Neural crest cell (in vitro differentiated cells): ENCODE measurements around the gene BIRC2. TPM values are rescaled to one million over a fixed set of nuclear protein-coding genes. Genes with fewer than 3 reads are reported as not detected.
"Not testable (repeated sequence)": the region's sequence is repeated elsewhere in the genome, so short reads cannot be mapped to it uniquely, and the experiment has no call there.

ENCODE experiments used
- DNase-seq: peaks from one replicate; pipeline ENCODE4 v3.0.0; 2021; ENCODE audit warnings: low read depth, mixed read lengths, low spot score
- H3K27ac Mint-ChIP-seq: one replicate; pipeline ENCODE4 v1.8.0; 2021; ENCODE audit warnings: mild to moderate bottlenecking, mixed read lengths; ENCODE audit not compliant: unreplicated experiment
- H3K27me3 Mint-ChIP-seq: 2 replicates; pipeline ENCODE4 v1.8.0; 2021; ENCODE audit warnings: low read depth, mild to moderate bottlenecking, mixed read lengths
- H3K36me3 Mint-ChIP-seq: 2 replicates; pipeline ENCODE4 v1.8.0; 2021; ENCODE audit warnings: low read depth, mild to moderate bottlenecking, mixed read lengths
- H3K4me1 Mint-ChIP-seq: 2 replicates; pipeline ENCODE4 v1.8.0; 2021; ENCODE audit warnings: mixed read lengths
- H3K4me3 Mint-ChIP-seq: one replicate; pipeline ENCODE4 v1.8.0; 2021; ENCODE audit warnings: mild to moderate bottlenecking, mixed read lengths
- H3K9me3 Mint-ChIP-seq: 2 replicates; pipeline ENCODE4 v1.8.0; 2021; ENCODE audit warnings: mixed read lengths
- CTCF ChIP-seq: fragments of 200-600 bp; sonication (generic); conservative IDR thresholded peaks from 2 replicates; pipeline ENCODE4 v1.5.0; 2021; ENCODE audit warnings: antibody characterized with exemption, mild to moderate bottlenecking
- long read RNA-seq: library from polyadenylated mRNA; unstranded; transcript quantifications from one replicate; pipeline ENCODE4 v2.0.0, GENCODE V29; 2020
- total RNA-seq: library from RNA; stranded (reverse); gene quantifications from 2 replicates; pipeline ENCODE4 v1.2.1, GENCODE V29; 2021

BIRC2 gene
- total RNA-seq, result 41.0 and 42.6 TPM in 2 replicates
- long read RNA-seq, transcript BIRC2-201 (9 exons, 3,743 nt), result major isoform, 63 of 145 reads
- long read RNA-seq, partial matches to known transcripts, result 53 of 145 reads
- long read RNA-seq, other reads (novel, unspliced or antisense), result 25 of 145 reads

GRCh38 chr11:102346748-102347461 is at the start of gene BIRC2:
Gene BIRC2, plus strand, starts transcription at chr11:102347214. Its CDS starts 2,641 bp downstream, at chr11:102349855.
- peaks cover 39% of the 10 kb centered on the region for H3K4me1 Mint-ChIP-seq
- TF ChIP-seq CTCF, result peak; percentile 72
- peak within 1 kb of the TSS; percentile 91 for H3K4me3 Mint-ChIP-seq
- peak within 1 kb of the TSS; percentile 97 for H3K27ac Mint-ChIP-seq
- peak; percentile 97 for DNase-seq
- H3K27me3 Mint-ChIP-seq, result no peaks in the 10 kb centered on the region
- H3K9me3 Mint-ChIP-seq, result no peaks in the 10 kb centered on the region
- H3K36me3 Mint-ChIP-seq, result peaks cover 3% of the 10 kb centered on the region

GRCh38 chr11:102300837-102301236 is 46.2 kb upstream of the BIRC2 start:
- H3K27ac Mint-ChIP-seq, DNase-seq, H3K4me1 Mint-ChIP-seq, H3K27me3 Mint-ChIP-seq, H3K9me3 Mint-ChIP-seq, H3K4me3 Mint-ChIP-seq, H3K36me3 Mint-ChIP-seq: not testable (repeated sequence)

DNA sequence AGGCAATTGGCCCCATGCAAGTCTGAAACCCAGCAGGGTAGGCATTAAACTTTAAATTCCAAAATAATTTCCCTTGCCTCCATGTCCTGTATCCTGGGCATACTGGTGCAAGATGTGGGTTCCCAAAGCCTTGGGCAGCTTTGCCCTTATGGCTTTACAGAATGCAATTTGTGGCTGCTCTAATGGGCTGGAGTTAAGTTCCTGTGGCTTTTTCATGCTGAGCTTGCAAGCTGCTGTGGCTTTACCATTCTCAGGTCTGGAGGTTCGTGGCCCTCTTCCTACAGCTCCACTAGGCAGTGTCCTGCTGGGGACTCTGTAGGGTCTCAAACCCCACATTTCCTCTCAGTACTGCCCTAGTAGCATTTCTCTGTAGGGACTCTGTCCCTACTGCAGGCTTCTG is 44.8 kb upstream of the BIRC2 start:
- no peaks in the 10 kb centered on the region for H3K27me3 Mint-ChIP-seq
- no peaks in the 10 kb centered on the region for H3K36me3 Mint-ChIP-seq
- no peak for DNase-seq
- H3K4me3 Mint-ChIP-seq, result no peak overlapping the region
- peaks cover 2% of the 10 kb centered on the region for H3K4me1 Mint-ChIP-seq
- no peak overlapping the region for H3K27ac Mint-ChIP-seq
- H3K9me3 Mint-ChIP-seq, result peaks cover 7% of the 10 kb centered on the region
- TF ChIP-seq CTCF, result no peak

DNA sequence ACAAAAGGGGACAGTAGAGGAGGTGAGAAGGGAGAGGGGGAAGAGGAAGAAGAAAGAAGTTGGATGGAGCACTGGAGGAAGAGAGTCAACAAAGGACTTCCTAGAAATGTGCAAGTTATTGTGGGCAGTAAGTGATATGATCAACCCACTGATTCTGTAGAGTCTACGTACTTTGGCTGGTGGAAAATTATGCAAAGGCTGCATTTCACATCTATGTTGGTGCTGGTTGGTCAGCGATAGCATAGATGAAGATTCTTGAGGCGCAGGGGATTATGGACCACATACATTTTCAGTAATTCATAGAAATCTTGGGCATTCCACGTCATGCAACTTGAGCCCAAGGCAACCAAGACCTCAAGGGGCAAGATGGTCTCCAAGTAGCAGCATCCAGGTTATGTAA is 42.3 kb upstream of the BIRC2 start:
- peaks cover 4% of the 10 kb centered on the region for H3K4me1 Mint-ChIP-seq
- no peaks in the 10 kb centered on the region for H3K36me3 Mint-ChIP-seq
- DNase-seq, result no peak
- no peak overlapping the region for H3K4me3 Mint-ChIP-seq
- no peak for TF ChIP-seq CTCF
- H3K27ac Mint-ChIP-seq, result no peak overlapping the region
- no peaks in the 10 kb centered on the region for H3K27me3 Mint-ChIP-seq
- peaks cover 10% of the 10 kb centered on the region for H3K9me3 Mint-ChIP-seq

GRCh38 chr11:102305352-102306047 is 41.5 kb upstream of the BIRC2 start:
- Mint-ChIP-seq H3K4me1 (peaks cover 4% of the 10 kb centered on the region), H3K27me3 (no peaks in the 10 kb centered on the region), H3K4me3 (no peak overlapping the region), H3K9me3 (peaks cover 10% of the 10 kb centered on the region), H3K36me3 (no peaks in the 10 kb centered on the region), H3K27ac (no peak overlapping the region)
- no peak for TF ChIP-seq CTCF
- no peak for DNase-seq
